SK-N-SH (cell line): ENCODE results near the gene ZNF22.

Experiments
- EP300 ChIP-seq, 2 experiments: IDR thresholded peaks; 2 replicates each; pipeline versions ENCODE4 v1.4.0 to v1.6.1; 2012; ENCODE audit warnings: borderline replicate concordance in 1 of 2, low read depth in 1 of 2, low read length in 1 of 2
- GABPA ChIP-seq: IDR thresholded peaks from 2 replicates; pipeline ENCODE4 v1.4.0; 2012; ENCODE audit warnings: low read depth, mild to moderate bottlenecking
- MEF2A ChIP-seq: IDR thresholded peaks from 2 replicates; pipeline ENCODE4 v1.4.0; 2012; ENCODE audit warnings: low read depth, borderline replicate concordance
- NRF1 ChIP-seq: IDR thresholded peaks from 2 replicates; pipeline ENCODE4 v1.6.1; 2012; ENCODE audit warnings: low read depth, mild to moderate bottlenecking, low read length
- POLR2AphosphoS5 ChIP-seq: IDR thresholded peaks from 2 replicates; pipeline ENCODE4 v1.6.1; 2012; ENCODE audit warnings: low read depth, low read length
- RFX5 ChIP-seq: IDR thresholded peaks from 2 replicates; pipeline ENCODE4 v1.6.1; 2012; ENCODE audit warnings: mild to moderate bottlenecking, improper control_type of control experiment, low read length
- RXRA ChIP-seq: IDR thresholded peaks from 2 replicates; pipeline ENCODE4 v1.4.0; 2012; ENCODE audit warnings: low read depth, mild to moderate bottlenecking, borderline replicate concordance
- SIN3A ChIP-seq: IDR thresholded peaks from 2 replicates; pipeline ENCODE4 v1.6.1; 2012; ENCODE audit warnings: low read depth, mild to moderate bottlenecking, low read length, moderate library complexity, borderline replicate concordance
- TCF12 ChIP-seq: IDR thresholded peaks from 2 replicates; pipeline ENCODE4 v1.4.0; 2012
- TF ChIP-seq, protein P1 (sequence below): fragments of 200-600 bp; sonication (generic); IDR thresholded peaks from 2 replicates; pipeline ENCODE4 v1.6.1; 2017; ENCODE audit warnings: antibody characterized with exemption, mild to moderate bottlenecking, moderate library complexity
- TF ChIP-seq, protein P2 (sequence below): IDR thresholded peaks from 2 replicates; pipeline ENCODE4 v1.6.1; 2012; ENCODE audit warnings: mild to moderate bottlenecking, low read depth, low read length, moderate library complexity
- TF ChIP-seq, protein P3 (sequence below): IDR thresholded peaks from 2 replicates; pipeline ENCODE4 v1.4.0; 2012; ENCODE audit warnings: low read depth

DNA sequence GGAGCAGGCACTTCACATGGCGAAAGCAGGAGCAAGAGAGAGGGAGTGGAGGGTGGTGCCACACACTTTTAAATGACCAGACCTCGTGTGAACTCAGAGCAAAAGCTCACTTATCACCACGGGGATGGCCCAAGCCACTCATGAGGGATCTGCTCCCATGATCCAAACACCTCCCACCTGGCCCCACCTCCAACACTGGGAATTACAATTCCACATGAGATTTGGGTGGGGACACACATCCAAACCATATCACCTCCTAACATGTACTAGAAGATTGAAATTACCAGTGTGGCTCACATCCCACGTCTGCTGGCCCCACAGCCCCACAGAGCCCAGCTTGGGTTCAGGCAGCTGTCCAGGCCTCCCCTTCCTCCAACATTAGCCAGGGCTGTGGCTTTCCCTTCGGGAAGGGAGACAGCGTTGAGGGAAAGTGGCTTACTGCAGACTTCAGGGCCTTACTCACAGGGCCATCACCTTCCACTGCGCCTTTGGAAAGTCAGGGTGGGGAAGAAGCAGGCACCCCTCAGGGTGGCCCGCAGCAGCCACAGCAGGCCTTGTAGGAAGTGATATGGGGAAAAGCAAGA, 29.8 kb upstream of the ZNF22 start:
- TF ChIP-seq, protein P1, sequence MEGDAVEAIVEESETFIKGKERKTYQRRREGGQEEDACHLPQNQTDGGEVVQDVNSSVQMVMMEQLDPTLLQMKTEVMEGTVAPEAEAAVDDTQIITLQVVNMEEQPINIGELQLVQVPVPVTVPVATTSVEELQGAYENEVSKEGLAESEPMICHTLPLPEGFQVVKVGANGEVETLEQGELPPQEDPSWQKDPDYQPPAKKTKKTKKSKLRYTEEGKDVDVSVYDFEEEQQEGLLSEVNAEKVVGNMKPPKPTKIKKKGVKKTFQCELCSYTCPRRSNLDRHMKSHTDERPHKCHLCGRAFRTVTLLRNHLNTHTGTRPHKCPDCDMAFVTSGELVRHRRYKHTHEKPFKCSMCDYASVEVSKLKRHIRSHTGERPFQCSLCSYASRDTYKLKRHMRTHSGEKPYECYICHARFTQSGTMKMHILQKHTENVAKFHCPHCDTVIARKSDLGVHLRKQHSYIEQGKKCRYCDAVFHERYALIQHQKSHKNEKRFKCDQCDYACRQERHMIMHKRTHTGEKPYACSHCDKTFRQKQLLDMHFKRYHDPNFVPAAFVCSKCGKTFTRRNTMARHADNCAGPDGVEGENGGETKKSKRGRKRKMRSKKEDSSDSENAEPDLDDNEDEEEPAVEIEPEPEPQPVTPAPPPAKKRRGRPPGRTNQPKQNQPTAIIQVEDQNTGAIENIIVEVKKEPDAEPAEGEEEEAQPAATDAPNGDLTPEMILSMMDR: no peak
- no peak for TF ChIP-seq MEF2A
- no peak for TF ChIP-seq POLR2AphosphoS5
- TF ChIP-seq, protein P2, sequence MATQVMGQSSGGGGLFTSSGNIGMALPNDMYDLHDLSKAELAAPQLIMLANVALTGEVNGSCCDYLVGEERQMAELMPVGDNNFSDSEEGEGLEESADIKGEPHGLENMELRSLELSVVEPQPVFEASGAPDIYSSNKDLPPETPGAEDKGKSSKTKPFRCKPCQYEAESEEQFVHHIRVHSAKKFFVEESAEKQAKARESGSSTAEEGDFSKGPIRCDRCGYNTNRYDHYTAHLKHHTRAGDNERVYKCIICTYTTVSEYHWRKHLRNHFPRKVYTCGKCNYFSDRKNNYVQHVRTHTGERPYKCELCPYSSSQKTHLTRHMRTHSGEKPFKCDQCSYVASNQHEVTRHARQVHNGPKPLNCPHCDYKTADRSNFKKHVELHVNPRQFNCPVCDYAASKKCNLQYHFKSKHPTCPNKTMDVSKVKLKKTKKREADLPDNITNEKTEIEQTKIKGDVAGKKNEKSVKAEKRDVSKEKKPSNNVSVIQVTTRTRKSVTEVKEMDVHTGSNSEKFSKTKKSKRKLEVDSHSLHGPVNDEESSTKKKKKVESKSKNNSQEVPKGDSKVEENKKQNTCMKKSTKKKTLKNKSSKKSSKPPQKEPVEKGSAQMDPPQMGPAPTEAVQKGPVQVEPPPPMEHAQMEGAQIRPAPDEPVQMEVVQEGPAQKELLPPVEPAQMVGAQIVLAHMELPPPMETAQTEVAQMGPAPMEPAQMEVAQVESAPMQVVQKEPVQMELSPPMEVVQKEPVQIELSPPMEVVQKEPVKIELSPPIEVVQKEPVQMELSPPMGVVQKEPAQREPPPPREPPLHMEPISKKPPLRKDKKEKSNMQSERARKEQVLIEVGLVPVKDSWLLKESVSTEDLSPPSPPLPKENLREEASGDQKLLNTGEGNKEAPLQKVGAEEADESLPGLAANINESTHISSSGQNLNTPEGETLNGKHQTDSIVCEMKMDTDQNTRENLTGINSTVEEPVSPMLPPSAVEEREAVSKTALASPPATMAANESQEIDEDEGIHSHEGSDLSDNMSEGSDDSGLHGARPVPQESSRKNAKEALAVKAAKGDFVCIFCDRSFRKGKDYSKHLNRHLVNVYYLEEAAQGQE: no peak
- TF ChIP-seq TCF12: no peak
- TF ChIP-seq RFX5: no peak
- TF ChIP-seq EP300 (IDR thresholded peaks at IDR 0.05; ENCODE audit: borderline replicate concordance in 1 of 2, low read depth in 1 of 2, low read length in 1 of 2): no peak
- TF ChIP-seq NRF1: no peak
- no peak for TF ChIP-seq SIN3A
- TF ChIP-seq, protein P3, sequence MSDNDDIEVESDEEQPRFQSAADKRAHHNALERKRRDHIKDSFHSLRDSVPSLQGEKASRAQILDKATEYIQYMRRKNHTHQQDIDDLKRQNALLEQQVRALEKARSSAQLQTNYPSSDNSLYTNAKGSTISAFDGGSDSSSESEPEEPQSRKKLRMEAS: no peak
- TF ChIP-seq GABPA: no peak
- no peak for TF ChIP-seq RXRA
